Germinal center (tissue), 1 donor: Measurements from ENCODE around the gene CEP112.

ENCODE experiments used
- DNase-seq: peaks from one replicate; pipeline ENCODE4 v3.0.0; 2012; ENCODE audit warnings: mixed read lengths, low spot score

CEP112 gene

GRCh38 chr17:65730711-65731169, 461.2 kb downstream of the CEP112 start:
- no peak for DNase-seq

GRCh38 chr17:65729207-65729606, 462.7 kb downstream of the CEP112 start:
- no peak for DNase-seq

- DNase-seq: no peak
Measured at GRCh38 chr17:65727832-65728231, 464.1 kb downstream of the CEP112 start.

- DNase-seq: no peak
Measured at GRCh38 chr17:65727246-65727645, 464.7 kb downstream of the CEP112 start.

GRCh38 chr17:65723431-65724151, 468.3 kb downstream of the CEP112 start:
- no peak for DNase-seq

- no peak for DNase-seq
Measured at GRCh38 chr17:65718601-65719000, 473.3 kb downstream of the CEP112 start.

- DNase-seq: no peak
Measured at GRCh38 chr17:65712383-65713267, 479.3 kb downstream of the CEP112 start.

- DNase-seq: no peak
Measured at GRCh38 chr17:65711671-65712276, 480.2 kb downstream of the CEP112 start.

- DNase-seq: no peak
Measured at GRCh38 chr17:65707780-65708179, 484.2 kb downstream of the CEP112 start.

GRCh38 chr17:65704731-65705130, 487.2 kb downstream of the CEP112 start:
- no peak for DNase-seq

GRCh38 chr17:65703891-65704290, 488.0 kb downstream of the CEP112 start:
- DNase-seq: no peak

GRCh38 chr17:65699459-65699858, 492.5 kb downstream of the CEP112 start:
- no peak for DNase-seq

- DNase-seq: no peak
Measured at GRCh38 chr17:65698381-65699061, 493.4 kb downstream of the CEP112 start.

GRCh38 chr17:65697661-65698060, 494.3 kb downstream of the CEP112 start:
- no peak for DNase-seq

- DNase-seq: no peak
Measured at GRCh38 chr17:65696739-65697394, 495.1 kb downstream of the CEP112 start.

- no peak for DNase-seq
Measured at GRCh38 chr17:65694601-65695000, 497.3 kb downstream of the CEP112 start.

GRCh38 chr17:65690626-65691310, 501.2 kb downstream of the CEP112 start:
- DNase-seq: no peak

- DNase-seq: no peak
Measured at GRCh38 chr17:65688307-65688706, 503.6 kb downstream of the CEP112 start.

- no peak for DNase-seq
Measured at GRCh38 chr17:65685110-65685509, 506.8 kb downstream of the CEP112 start.

- DNase-seq: no peak
Measured at GRCh38 chr17:65684631-65685030, 507.3 kb downstream of the CEP112 start.

- DNase-seq: no peak
Measured at GRCh38 chr17:65683428-65683827, 508.5 kb downstream of the CEP112 start.
